Keratinocyte (primary cell): ENCODE results near the gene LDAH.

ENCODE experiments used
- EZH2 ChIP-seq: IDR thresholded peaks from one replicate; pipeline ENCODE4 v1.6.1; 2012; ENCODE audit warnings: inconsistent platforms, mild to moderate bottlenecking, low read length, moderate library complexity
- TF ChIP-seq, protein P1 (sequence below), 3 experiments: IDR thresholded peaks in 1 of 3; conservative IDR thresholded peaks in 1 of 3; optimal IDR thresholded peaks in 1 of 3; 2 replicates in 2 of 3; 3 replicates in 1 of 3; pipeline versions ENCODE3 to v1.5.1; 2011; ENCODE audit warnings: low read length in 3 of 3, mild to moderate bottlenecking in 3 of 3, moderate library complexity in 2 of 3, control low read depth in 1 of 3, inconsistent platforms in 1 of 3; ENCODE audit not compliant: insufficient read depth in 2 of 3; ENCODE audit errors: extremely low read depth in 1 of 3

DNA sequence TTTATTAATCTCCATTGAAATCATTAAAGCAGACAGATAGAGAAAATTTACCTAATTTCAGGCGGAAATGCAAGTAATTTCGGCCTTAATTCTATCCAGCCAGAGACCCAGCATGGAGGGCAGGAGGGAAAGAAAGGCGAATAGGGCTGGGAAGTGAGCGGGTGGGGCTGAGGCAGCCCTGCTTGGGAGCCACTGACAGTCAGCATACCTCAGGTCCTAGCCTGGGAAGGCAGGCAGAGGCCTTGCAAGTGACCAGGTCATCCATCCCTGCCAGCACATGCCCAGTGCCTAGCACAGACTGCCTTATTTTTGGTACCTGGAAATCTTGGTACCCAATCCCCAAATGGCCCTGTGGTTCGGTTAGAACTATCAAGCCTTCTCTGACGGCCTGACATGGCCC lies 154.4 kb downstream of the LDAH start:
- TF ChIP-seq, protein P1, sequence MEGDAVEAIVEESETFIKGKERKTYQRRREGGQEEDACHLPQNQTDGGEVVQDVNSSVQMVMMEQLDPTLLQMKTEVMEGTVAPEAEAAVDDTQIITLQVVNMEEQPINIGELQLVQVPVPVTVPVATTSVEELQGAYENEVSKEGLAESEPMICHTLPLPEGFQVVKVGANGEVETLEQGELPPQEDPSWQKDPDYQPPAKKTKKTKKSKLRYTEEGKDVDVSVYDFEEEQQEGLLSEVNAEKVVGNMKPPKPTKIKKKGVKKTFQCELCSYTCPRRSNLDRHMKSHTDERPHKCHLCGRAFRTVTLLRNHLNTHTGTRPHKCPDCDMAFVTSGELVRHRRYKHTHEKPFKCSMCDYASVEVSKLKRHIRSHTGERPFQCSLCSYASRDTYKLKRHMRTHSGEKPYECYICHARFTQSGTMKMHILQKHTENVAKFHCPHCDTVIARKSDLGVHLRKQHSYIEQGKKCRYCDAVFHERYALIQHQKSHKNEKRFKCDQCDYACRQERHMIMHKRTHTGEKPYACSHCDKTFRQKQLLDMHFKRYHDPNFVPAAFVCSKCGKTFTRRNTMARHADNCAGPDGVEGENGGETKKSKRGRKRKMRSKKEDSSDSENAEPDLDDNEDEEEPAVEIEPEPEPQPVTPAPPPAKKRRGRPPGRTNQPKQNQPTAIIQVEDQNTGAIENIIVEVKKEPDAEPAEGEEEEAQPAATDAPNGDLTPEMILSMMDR (optimal IDR thresholded peaks at IDR 0.05 in 1 of 3, IDR thresholded peaks at IDR 0.05 in 1 of 3, conservative IDR thresholded peaks at IDR 0.05 in 1 of 3; ENCODE audit: extremely low read depth in 1 of 3, insufficient read depth in 2 of 3, low read length in 3 of 3): no peak
- TF ChIP-seq EZH2: no peak
